NCI-H345 treated with DMSO at 0.1 percent for 48 hours (cell line): ENCODE measurements around the gene PPM1E.
"Not testable (repeated sequence)": the region's sequence is repeated elsewhere in the genome, so short reads cannot be mapped to it uniquely, and the experiment has no call there.

Experiments
- DNase-seq: peaks from one replicate; lab custom pipeline; 2025; ENCODE audit not compliant: unreplicated experiment; lab: John Stamatoyannopoulos, UW

The PPM1E gene

DNA sequence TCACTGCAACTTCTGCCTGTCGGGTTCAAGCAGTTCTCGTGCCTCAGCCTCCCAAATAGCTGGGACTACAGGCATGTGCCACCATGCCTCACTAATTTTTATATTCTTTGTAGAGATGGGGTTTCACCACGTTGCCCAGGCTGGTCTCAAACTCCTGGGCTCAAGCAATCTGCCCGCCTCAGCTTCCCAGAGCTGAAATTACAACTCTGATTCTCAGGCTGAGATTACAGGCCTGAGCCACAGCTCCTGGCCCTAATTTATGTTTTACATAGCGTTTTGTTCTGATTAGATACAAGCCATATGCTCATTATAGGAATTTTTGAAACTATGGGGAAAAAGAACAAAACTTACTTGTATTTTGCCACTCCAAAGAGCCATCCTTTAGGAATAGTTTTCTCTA is 22.8 kb downstream of the PPM1E start:
- not testable (repeated sequence) for DNase-seq

DNA sequence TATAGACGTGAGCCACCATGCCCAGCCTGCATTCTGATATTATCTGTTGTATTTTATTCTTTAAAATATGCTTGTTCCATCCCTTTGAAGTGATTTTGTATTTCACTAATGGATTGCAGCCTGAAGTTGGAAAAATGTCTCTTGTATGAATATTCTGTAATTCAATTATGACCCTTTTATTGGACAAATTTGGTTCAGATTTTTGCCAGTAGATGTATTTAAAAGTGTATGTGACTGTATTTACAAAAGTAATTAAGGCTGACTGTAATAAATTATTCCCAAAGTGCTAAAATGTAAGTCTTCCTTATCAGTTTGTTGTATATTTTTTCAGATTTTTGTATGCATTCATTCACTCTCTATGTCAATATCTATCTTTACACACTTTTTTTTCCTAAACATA is 23.8 kb downstream of the PPM1E start:
- no peak for DNase-seq

DNA sequence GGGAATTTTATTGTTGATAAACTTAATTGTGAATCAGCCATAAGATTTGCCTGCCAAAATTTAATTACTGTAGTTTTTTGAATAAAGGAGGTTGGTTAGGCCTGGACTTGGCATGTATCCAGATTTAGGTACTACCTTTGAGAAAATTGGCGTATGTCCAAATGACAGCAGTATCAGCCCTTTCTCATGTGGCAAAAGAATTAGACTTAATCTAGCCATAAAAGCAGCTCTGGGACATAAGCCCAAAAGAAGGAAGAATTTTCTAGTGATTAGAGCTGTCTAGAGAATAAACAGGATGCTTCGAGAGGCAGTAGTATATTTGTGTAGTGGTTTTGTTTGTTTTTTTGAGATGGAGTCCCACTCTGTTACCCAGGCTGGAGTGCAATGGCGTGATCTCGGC is 27.7 kb downstream of the PPM1E start:
- peak; percentile 94 for DNase-seq

DNA sequence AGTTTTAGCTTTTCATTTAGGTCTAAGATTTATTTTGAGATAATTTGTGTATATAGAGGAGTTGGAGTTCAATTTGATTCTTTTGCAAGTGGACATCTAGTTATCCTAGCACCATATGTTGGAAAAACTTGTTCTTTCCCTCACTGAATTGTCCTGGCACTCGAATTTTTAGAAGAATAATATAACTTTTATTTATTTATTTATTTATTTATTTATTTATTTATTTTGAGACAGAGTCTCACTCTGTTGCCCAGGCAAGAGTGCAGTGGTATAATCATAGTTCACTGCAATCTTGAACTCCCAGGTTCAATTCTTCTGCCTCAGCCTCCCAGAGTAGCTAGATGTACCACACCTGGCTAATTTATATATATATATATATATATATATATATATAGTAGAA is 29.4 kb downstream of the PPM1E start:
- DNase-seq, result no peak

DNA sequence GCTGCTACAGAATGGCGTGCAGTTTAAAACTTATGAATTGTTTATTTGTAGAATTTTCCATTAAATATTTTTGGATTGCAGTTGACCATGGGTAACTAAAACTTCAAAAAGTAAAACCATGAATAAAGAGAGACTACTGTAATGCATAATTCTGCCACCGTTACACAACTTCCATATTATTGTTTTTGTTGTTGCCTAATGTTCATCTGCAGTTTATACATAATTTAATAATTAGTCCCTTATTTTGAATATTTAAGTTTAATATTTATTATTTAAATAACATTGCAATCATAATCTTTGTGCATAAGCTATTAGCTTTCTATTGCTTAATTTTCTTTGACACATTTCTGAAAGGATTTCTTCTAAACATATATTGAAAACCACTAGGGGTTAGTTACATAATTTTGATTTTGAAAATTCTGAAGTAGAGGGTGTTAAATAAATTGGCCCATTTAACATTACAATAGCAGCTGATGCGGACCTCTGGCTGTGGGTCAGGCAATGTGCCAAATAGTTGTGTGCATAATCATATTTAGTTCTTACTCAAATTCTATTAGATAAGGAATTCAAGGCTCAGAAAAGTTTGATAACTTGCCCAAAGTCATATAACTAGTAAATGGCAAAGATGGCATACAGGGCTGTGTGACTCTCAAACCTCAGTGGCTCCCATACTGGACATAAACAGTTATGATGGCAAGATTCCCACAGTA is 31.1 kb downstream of the PPM1E start:
- DNase-seq, result no peak

DNA sequence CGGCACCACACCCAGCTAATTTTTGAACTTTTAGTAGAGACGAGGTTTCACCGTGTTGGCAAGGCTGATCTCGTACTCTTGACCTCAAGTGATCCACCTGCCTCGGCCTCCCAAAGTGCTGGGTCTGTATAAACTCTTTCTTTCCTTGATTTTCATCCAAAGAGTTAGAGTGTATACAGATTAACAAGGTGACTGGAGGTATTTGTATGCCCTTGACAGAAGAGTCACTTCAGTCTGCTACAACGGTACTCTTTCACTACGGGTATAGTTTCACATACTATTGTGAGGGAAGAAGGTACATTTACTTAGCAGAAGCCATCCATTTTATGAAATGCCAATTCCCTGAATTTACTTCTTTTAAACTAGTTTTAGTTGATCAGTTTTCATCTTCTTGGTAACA is 32.5 kb downstream of the PPM1E start:
- DNase-seq, result no peak

DNA sequence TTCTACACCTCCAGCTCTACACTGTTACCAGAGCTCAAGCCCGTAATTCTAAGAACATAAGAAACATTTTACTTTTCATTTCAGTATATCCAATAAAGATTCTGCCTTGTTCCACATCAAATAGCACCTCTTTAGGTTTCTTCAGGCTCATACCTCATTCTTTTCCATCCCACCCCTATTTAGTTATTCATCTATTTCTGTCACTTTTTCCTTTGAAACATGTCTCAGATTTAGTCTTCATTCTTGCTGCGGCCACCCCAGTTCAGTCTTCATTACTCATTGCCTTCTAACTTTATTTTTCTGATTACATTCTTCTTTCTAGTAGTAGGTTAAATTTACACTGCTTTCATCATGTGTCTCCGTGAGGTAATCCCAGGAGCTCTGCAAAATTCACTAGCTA is 33.5 kb downstream of the PPM1E start:
- DNase-seq, result no peak

DNA sequence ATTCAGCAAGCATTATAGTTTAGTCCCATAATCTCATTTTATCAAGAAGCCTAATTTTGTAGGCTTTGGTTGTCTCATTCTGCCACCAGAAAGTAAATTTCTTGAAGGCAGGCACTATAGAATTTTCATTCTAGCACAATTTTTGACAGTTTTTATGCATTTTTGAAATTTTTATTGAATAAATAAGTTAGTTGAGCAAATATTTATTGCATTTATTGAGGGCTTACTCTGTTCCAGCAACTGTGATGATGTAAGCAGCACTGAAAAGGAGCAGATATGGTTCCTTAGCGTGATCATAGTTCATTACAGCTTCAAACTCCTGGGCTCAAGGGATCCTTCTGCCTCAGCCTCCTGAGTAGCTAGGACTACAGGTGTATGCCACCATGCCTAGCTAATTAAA is 34.2 kb downstream of the PPM1E start:
- DNase-seq, result no peak

DNA sequence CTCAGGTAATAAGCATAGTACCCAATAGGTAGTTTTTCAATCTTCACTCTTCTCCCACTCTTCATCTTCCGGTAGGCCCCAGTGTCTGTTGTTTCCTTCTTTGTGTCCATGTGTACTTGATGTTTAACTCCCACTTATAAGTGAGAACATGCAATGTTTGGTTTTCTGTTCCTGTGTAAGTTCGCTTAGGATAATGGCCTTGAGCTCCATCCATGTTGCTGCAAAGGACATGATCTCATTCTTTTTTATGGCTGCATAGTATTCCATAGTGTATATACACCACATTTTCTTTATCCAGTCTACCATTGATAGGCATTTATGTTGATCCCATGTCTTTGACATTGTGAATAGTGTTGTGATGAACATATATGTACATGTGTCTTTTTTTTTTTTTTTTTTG is 38.9 kb downstream of the PPM1E start:
- not testable (repeated sequence) for DNase-seq

DNA sequence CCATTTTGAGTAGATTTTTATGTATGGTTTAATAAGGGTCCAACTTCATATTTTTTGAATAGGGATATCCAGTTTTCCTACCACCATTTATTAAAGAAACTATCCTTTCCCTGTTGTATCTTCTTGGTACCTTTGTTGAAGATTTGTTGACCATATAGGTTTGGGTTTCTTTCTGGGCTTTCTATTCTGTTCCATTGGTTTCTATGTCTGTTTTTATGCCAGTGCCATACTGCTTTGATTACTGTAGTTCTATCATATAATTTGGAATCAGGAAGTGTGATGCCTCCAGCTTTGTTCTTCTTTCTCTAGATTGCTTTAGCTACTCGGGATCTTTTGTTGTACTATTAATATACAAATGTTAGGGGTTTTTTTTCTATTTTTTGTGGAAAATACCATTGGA is 46.5 kb downstream of the PPM1E start:
- DNase-seq, result no peak

DNA sequence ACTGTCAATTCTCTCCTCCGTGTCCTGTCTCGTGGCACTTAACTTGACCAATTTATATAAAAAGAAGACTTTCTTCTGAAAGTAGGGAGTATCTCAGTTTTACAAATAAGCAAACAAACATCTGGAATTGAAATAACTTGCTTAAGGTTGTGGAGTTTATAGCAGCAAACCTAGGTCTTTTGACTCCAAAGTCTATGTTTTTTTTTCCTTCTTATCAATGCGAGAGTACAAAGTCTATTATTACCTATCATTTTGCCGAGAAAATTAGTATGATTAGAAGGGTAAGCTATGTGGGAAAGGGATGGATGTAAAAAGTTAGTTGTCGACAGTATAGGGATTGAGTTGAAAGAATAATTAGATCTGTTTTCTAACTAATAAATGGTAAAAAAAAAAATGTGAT is 50.4 kb downstream of the PPM1E start:
- DNase-seq, result no peak

DNA sequence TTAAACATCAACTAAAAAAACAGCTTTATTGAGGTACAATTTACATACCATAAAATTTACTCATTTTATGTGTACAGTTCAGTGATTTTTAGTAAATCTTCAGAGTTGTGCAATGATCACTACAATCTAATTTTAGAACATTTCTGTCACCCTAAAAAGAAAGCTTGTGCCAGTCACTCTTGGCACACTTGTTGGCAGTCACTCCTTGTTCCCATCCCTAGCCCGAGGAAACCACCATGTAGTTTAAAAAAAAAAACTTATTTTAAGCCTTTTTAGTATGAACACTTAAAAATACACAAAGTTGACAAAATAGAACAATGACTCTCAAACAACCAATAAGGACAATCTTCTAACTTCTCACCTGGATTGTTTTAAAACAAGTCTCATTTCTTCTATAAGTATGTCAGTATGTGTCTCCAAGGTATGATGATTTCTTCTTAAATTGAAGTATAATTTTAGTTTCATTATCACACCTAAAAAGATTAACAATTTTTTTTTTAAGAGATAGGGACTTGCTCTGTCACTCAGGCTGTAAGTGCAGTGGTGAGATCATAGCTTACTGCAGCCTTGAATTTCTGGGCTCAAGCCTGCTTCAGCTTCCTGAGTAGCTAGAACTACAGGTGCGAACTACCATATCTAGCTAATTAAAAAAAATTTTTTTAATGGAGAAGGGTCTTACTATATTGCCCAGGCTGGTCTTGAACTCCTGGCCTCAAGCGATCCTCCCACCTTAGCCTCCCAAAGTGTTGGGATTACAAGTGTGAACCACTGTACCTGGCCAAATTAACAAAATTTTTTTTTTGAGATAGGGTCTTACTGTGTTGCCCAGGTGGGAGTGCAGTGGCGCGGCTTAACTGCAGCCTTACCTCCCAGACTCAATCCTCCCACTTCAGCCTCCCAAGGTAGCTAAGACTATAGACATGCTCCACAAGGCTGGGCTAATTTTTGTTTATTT is 53.2 kb downstream of the PPM1E start:
- no peak for DNase-seq

DNA sequence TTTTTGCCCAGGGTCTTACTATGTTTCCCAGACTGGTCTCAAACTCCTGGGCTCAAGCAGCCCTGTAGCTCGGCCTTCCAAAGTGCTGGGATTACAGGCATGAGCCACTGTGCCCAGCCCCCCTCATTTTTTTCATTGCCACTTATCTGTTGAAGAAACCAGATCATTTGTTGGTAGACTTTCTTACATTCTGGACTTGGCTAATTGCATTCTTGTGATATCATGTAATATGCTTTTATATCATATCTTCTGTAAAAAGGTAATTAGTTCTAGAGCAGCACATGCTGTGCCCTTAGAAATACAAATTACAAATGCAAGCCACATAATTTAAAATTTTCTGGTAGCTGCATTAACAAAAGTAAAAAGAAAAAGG is 53.9 kb downstream of the PPM1E start:
- no peak for DNase-seq

DNA sequence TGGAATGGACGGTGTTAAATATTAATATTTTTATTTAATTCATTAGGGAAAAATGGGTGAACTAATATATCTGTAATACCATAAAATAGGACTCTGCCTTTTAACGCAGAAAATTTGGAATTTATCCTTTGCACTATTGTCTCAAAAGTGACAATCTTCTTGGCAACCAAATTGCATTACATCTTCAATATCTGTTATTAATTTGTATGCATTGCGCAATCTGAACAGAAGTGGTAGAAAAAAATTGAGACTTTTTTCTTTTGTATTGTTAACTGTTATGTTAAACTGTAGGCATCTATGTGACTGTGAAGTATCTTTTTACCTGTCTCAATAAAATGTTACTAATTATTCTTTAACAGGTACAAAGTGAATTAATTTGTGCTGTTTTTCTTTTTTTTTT is 55.6 kb downstream of the PPM1E start:
- no peak for DNase-seq

DNA sequence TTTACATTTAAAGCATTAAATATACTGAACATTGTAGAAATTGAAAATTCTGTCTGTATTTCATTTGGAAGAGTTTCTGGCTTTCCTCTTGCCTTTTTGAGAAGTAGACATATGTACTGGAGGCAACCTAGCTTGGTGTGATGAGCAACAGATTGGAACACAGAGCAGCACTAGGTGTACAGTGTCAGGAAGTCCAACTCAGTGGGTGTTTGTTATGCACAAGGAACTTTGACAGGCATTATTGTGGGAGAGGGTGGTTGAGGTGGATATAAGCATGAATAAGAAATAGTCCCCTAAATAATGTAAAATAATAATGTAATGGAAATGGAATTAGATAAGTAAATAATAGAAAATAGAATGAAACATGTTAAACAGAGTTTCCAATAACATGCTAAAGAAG is 58.1 kb downstream of the PPM1E start:
- no peak for DNase-seq

DNA sequence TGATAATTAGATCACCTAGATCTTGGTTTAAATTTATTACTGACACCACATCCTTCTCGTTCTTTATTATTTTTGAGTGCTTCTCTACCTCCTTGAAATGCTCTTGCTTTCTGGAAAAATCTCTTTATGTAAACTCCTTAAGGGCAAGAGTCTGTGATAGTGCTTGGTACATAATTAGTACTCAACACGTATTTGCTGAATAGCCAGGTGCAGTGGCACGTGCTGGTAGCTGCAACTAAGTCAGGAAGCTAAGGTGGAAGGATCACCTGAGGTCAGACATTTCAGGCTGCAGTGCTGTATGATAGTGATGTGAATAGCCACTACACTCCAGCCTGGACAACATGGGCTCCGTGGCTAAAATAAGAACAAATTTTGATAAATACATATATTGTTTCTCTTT is 63.0 kb downstream of the PPM1E start:
- no peak for DNase-seq

DNA sequence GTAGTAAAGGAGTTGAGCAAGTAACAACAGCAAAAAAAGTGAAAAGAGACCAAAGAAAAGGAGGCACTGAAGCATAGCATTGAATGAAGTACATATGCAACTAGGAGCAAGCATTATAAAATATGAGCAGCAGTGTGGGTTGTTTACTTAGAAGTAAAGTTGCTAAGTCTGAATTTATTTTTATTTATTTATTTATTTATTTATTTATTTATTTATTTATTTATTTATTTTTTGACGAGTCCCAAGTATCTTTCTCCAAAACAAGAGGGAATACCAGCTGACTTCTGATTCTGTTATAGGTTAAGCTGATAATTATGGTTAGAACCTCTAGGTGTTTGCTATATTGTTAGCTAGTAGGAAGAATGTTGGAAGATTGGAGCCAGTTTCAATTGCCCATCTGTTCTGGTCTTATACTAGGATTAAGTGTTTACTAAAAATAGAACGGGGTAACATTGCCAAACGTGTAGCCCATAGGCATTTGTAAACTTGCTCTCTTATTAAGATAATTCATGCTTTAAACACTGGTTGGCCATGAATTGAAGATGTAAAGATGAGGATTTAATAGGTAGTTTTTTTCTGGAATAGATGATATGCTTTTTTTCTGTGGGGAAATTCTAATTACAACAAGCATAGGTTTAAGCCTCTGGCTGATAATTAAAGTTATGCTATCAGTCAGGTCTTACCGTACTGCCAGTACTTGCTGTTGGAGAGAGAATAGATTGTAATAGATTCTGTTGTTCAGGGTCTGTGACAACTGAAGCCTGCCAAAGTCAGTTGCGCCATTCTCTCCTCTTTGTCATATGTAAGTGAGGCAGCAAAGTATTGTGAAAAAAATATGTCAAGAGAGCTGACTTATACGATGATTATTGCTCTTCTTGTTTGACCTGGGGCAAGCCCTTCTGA is 66.7 kb downstream of the PPM1E start:
- peak; percentile 54 for DNase-seq

DNA sequence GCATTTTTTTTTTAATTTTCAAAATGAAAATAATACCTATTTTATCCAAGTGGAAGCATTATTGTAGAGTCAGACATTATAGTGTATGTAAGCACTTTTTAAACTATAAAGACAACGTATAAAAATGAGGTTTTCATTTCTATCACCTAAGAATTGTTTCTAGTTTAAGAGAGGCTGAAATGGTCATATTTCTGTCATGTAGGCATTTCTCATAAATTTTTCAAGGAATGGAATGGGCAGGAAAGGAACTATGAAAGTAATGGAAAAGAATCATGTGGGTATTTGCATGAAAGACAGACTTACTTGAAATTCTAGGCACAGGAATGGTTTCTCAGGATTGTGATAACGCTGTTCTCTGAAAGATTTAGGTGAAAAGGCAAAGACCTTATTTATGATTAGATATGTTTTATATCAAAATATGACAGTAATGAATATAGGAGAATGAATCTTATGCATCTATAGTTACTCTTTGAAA is 67.4 kb downstream of the PPM1E start:
- no peak for DNase-seq

DNA sequence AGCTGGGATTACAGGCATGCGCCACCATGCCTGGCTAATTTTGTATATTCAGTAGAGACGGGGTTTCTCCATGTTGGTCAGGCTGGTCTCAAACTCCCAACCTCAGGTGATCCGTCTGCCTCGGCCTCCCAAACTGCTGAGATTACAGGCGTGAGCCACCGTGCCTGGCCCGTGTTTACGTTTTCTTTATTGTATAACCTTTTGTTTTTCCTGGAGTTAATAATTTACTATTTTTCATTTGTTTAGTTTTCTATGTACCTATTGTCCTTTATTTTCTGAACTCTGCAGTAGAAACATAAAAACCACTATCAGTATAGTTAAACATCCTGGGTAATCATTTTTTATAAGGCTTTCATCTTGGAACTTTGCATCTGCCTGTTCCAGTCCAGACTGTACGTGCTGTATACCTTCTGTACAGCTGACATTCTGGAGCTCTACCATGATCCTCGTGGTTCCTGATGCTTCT is 73.6 kb downstream of the PPM1E start:
- no peak for DNase-seq

DNA sequence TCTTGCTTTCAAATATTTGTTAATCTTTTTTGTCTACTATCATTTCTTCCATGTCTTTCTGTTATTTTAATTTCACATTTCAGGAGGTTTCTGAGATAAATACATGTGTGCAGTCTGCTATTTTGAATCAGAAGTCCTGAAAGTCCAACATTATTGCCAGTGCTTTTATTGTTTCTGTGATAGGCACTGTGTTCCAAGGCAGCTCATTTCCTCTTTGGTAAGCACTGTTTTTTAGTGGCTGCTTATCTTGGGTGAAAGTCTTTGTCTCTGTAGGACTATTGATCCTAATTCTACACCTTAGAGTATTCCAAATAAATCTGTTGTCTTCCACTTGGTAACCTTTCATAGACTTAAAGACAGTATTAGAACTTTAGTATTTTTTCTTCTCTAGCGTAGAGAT is 76.1 kb downstream of the PPM1E start:
- DNase-seq, result no peak

DNA sequence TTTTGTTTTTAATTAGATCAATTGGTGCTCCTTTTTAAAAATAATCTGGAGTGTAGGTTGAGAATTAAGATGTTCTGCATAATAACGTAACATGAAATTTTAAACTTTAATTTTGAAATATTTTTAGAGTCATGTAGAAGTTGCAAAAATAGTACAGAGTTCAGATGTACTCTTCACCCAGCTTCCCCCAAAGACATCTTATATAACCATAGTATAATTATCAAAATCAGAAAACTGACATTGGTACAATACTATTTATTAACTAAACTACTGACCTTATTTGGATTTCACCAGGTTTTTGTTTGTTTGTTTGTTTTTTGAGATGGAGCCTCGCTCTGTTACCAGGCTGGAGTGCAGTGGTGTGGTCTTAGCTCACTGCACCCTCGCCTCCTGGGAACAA is 76.9 kb downstream of the PPM1E start:
- DNase-seq, result no peak
